HG03196 (cell line): ENCODE data around the gene PIK3C2A.
"Not testable (repeated sequence)": the region's sequence is repeated elsewhere in the genome, so short reads cannot be mapped to it uniquely, and the experiment has no call there.

Experiments used
- ATAC-seq: cut with Tn5 transposase; IDR thresholded peaks from one replicate; pipeline ENCODE4 v1.9.1; 2021; ENCODE audit not compliant: unreplicated experiment

The PIK3C2A gene, protein sequence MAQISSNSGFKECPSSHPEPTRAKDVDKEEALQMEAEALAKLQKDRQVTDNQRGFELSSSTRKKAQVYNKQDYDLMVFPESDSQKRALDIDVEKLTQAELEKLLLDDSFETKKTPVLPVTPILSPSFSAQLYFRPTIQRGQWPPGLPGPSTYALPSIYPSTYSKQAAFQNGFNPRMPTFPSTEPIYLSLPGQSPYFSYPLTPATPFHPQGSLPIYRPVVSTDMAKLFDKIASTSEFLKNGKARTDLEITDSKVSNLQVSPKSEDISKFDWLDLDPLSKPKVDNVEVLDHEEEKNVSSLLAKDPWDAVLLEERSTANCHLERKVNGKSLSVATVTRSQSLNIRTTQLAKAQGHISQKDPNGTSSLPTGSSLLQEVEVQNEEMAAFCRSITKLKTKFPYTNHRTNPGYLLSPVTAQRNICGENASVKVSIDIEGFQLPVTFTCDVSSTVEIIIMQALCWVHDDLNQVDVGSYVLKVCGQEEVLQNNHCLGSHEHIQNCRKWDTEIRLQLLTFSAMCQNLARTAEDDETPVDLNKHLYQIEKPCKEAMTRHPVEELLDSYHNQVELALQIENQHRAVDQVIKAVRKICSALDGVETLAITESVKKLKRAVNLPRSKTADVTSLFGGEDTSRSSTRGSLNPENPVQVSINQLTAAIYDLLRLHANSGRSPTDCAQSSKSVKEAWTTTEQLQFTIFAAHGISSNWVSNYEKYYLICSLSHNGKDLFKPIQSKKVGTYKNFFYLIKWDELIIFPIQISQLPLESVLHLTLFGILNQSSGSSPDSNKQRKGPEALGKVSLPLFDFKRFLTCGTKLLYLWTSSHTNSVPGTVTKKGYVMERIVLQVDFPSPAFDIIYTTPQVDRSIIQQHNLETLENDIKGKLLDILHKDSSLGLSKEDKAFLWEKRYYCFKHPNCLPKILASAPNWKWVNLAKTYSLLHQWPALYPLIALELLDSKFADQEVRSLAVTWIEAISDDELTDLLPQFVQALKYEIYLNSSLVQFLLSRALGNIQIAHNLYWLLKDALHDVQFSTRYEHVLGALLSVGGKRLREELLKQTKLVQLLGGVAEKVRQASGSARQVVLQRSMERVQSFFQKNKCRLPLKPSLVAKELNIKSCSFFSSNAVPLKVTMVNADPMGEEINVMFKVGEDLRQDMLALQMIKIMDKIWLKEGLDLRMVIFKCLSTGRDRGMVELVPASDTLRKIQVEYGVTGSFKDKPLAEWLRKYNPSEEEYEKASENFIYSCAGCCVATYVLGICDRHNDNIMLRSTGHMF (N-terminal part only)

DNA sequence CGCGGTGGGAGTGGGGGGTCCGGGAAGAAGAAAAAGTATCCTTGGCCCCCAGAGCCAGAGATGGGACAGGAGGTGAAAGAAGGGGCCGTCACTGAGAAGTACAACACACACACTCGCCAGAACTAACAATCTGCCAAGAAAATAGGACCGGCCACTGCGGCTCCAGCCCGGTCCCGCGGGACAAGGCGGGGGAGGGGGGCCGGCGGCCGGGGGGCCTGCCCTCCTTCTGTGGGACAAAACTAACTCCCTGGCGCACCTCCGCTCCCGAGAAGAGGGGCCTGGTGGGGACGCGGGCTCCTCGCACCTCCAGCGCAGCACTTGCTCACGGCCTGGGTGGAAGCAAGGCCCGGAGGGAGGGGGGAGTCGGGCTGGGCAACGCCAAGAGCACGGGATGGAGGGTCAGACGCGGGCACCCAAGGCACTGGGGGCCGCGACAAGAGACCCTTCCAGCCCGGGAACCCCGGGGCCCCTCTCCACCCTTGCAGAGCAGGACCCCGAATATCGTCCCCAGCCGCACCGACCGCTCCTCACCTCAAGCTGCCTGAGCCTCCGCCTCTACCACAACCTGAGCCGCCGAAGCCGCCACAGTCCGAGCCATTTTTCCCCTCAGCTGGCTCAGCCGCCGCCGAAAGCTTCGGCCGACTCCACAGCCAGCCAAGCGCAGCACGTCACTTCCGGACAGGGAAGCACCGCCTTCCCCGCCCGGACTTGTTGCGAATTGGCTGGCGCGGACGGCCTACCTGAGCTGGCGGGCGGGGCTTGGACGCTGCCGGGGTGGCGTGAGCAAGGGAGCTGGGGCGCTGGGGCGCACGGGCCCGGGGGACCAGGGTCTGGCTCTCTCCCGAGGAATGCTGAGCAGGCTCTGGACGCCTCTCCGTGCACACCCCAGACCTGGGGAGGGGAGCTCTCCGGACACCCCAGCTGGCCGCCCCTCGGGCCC is at the start of gene PIK3C2A:
PIK3C2A (minus strand) TSS at position 670 of the 940 bp plus-strand sequence. CDS start 38,245 bp downstream, outside the sequence.
- peak; percentile 97 for ATAC-seq

DNA sequence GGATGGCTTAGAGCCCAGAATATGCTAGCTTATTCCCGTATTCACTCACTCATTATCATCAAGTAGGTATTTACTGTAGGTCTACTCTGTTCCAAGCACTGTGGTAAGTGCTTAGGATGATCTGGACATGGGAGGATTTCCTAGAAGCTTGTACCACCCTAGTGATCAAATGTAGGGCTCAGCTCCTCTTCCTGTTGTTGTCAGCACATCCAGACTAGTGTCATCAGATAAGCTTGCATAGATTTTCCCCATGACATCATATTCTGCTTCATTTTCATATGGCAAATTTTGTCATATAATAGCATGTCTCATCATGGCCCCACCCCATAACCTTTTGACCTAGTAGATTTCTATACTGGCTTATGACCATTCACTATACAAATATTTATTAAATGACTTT is 49.4 kb upstream of the PIK3C2A start:
- ATAC-seq = no peak

DNA sequence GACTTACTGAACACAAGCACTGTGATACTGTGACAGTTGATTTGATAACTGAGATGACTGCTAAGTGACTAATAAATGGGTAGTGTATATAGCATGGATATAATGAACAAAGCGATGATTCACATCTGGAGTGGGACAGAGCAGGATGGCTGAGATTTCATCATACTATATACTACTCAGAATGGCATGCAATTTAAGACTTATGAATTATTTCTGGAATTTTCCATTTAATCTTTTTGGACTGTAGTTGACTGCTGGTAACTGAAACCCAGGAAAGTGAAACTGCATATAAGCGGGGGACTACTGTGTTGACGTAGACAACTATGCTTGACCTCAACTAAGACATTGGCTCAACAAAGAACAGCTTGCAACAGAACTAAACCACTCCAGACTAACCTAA is 48.7 kb upstream of the PIK3C2A start:
- ATAC-seq = no peak

DNA sequence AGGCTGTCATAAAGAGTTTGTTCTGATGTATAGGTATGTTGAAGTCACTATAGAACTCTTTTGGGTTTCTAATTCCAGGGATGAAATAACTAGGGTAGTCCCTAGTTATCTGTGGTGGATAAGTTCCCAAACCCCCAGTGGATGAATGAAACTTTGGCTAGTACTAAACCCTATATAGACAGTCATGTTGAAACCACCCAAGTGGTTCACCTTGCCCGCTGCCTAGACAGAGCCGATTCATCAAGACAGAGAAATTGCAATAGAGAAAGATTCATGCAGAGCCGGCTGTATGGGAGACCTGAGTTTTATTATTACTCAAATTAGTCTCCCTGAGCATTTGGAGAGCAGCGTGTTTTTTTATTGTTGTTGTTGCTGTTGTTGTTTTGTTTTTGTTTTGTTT is 44.9 kb upstream of the PIK3C2A start:
- ATAC-seq = no peak

DNA sequence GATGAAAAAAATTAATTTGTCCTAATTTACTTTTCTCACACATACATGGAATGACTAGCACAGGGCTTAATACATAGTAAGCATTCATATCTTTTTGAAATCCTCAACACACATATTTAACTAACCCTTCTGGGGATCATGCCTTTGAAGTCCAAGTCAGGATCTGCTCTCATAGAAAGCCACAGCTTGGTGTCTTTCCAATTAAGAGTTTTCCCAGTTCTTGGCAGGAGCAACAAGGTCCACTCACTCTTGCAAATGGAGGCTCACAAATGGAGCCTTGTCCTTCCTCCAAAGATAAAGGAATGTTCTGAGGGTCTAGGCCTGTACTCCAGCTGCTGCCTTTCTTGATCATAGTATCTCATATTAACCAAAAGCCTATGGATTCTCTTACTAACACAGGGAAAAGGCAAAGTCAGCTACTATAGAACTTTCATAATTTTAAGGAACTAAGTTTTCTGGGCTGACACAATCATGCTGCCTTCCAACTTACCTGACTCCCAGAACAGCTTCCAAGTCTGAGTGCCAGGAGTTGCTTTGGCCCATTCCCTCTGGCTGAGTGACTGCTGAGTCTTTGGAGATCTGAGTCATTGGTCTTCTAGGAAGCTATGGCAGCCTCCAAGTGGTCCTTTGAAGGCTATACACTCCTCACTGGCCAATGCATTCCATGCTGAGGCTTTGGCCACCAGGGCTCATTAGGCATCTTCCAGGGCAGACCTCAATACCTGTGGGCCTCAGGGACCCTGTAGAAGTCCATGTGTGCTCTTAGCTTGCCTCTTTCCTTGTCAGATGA is 43.0 kb upstream of the PIK3C2A start:
- ATAC-seq = no peak

DNA sequence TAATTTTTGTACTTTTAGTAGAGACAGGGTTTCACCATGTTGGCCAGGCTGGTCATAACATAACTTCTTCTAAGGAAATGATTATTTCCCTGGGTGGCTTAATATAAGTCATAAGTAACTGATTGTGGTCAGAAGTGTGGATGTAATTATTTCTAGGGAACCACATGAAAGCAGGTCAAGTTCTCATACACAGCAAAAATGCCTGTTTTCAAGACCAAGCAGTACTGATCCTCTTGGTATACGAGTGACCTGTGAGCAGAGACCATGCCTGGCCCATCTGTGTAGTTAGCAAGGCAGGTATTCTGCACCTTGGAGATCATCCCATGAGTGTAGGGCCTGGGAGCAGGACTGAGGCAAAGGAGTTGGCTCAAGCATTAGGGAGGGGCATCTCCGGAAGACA is 36.3 kb upstream of the PIK3C2A start:
- peak; percentile 77 for ATAC-seq

DNA sequence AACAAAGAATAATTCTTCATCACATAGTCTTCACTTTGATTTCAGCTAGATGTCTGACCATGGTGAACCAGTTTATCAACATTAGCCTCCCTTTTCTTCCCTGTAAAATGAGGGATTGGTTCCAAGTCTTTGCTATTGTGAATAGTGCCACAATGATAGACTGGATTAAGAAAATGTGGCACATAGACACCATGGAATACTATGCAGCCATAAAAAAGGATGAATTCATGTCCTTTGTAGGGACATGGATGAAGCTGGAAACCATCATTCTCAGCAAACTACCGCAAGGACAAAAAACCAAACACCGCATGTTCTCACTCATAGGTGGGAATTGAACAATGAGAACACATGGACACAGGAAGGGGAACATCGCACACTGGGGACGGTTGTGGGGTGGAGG is 35.2 kb upstream of the PIK3C2A start:
- not testable (repeated sequence) for ATAC-seq

DNA sequence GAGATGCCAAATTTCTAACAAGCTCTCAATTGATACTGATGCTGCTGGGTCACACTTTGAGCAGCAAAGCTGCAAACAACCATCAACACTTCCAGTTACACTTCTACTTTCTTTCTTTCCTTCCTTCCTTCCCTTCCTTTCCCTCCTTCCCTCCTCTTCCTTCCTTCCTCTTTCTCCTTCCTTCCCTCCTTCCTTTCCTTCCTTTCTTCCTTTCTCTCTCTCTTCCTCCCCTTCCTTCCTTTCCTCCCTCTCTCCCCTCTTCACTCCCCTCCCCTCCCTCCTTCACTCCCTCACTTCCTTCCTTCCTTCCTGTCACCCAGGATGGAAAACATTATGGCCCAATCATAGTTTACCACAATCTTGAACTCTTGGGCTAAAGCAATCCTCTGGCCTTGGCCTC is 33.0 kb upstream of the PIK3C2A start:
- no peak for ATAC-seq

DNA sequence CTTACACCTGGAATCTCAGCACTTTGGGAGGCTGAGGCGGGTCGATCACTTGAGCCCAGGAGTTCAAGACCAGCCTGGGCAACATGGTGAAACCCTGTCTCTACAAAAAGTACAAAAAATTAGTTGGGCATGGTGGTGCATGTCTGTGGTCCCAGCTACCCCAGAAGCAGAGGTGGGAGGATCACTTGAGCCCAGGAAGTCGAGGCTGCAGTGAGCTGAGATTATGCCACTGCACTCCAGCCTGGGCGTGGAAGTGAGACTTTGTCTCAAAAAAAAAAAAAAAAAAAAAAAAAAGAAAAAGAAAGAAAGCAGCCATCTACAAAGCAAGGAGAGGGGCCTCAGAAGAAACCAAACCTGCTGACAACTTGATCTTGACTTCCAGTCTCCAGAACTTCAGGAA is 32.1 kb upstream of the PIK3C2A start:
- ATAC-seq = not testable (repeated sequence)

DNA sequence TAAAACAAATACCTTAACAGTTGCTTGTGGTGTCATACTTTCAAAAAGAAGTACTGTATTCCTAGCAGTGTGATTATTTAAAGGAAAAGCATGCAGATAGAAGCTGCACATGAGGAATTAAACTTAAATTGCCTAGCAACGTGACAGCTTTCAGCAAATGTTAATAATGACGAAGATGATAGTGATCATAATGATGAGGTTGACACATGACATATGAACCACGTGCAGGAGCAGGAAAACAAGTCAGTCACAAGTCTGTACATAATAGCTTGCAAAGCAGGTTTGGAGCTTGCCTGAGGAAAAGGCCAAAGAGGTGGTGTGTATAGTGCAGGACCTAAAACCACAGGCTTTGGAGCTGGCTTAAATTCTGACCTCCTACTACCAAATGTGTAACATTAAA is 30.6 kb upstream of the PIK3C2A start:
- ATAC-seq = no peak

DNA sequence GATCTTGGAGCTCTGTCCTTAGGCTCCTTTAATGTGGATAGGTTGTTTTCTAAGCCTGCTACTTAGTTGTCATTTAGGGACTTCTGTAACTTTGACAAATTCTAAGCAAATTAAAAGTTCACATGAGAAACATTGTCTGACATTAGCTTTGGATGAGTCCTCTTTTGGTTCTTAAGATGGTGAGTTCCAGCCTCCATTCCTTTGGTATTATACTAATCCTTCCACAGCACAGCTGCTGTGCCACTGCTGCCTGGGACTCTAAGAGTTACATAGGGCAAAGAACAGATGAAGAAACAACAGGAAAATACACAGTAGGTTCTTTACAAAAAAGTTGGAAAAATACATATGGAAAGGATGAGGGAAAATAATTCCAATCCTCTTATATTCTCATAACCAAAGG is 25.3 kb upstream of the PIK3C2A start:
- no peak for ATAC-seq

DNA sequence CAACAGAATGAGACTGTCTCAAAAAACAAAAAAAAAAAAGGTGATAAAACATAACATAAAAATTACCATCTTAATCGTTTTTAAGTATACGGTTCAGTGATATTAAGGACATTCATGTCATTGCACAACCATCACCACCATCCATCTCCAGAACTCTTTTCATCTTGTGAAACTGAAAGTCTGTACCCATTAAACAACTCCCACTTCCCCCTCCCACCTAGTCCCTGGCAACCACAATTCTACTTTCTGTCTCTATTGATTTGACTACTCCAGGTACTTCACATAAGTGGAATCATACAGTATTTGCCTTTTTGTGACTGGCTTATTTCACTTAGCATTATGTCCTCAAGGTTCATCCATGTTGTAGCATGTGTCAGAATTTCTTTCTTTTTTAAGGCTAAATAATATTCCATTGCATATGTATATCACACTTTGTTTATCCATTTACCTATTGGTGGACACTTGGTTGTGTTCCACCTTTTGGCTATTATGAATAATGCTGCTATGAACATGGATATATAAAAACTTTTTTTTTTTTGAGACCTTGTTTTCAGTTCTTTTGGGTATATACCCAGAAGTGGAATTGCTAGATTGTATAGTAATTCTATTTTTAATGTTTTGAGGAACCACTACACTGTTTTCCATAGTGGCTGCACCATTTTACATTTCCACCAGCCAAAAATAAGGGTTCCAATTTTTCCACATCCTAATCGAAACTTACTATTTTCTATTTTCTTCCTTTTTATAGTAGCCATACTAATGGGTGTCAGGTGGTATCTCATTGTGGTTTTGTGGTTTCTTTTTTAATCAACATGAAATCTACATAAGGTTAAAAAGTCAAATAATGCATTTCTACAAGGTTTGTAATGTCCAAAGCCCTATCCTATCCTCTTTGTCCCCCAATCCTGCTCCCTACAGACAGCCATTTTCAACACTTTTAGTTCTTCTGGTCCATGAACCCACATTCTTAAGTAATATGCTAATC is 23.4 kb upstream of the PIK3C2A start:
- ATAC-seq = peak; percentile 93

DNA sequence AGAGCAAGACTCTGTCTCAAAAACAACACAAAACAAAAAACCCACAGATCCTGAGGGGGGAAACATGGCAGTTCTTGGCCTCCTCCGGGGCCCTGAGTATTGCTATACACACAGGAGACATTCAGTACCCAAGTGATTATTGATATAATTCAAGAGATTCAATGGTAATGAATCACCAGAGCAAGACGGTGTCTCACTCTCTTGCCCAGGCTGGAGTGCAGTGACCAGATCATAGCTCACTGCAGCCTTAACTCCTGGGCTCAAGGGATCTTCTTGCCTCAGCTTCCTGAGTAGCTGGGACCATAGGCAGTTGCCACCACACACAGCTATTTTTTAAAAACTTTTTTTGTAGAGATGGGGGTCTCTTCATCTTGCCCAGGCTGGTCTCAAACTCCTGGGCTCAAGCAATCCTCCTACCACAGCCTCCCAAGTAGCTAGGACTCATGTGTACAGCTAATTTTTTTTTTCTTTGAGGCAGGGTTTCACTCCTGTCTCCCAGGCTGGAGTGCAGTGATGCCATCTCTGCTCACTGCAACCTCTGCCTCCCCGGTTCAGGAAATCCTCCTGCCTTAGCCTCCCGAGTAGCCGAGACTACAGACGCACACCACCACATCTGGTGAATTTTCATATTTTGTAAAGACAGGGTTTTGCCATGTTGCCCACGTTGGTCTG is 21.8 kb upstream of the PIK3C2A start:
- ATAC-seq = no peak

DNA sequence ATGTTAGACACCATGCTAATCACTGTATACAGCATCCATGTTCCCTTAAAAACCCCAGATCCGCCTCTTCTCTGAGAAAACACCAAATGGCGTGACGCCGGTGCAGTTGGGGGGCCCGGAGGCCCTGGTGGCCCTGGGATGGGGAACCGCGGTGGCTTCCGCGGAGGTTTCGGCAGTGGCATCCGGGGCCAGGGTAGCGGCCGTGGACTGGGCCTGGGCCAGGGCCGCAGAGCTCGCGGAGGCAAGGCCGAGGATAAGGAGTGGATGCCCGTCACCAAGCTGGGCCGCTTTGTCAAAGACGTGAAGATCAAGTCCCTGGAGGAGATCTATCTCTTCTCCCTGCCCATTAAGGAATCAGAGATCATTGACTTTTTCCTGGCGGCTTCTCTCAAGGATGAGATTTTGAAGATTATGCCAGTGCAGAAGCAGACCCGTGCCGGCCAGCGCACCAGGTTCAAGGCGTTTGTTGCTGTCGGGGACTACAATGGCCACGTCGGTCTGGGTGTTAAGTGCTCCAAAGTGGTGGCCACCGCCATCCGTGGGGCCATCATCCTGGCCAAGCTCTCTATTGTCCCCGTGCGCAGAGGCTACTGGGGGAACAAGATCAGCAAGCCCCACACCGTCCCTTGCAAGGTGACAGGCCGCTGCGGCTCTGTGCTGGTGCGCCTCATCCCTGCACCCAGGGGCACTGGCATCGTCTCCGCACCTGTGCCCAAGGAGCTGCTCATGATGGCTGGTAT is 20.6 kb upstream of the PIK3C2A start:
- not testable (repeated sequence) for ATAC-seq

DNA sequence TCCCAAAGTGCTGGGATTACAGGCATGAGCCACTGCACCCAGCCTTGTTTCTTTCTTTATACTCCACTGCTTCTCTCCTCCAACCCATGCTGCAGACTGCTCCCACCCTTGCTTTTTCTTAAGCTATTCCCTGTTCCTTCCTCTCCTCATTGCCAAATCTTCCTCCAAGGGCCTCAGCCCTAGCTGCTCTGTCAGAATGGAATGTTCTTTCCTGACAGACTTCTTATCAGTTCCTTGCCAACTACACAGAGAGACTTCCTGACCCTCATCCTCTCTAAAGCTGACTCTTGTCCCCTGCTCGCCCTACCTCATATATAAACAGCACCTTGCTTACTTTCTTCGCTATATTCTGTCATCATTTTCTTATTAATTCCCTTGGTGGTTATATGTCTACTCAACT is 16.9 kb upstream of the PIK3C2A start:
- no peak for ATAC-seq

DNA sequence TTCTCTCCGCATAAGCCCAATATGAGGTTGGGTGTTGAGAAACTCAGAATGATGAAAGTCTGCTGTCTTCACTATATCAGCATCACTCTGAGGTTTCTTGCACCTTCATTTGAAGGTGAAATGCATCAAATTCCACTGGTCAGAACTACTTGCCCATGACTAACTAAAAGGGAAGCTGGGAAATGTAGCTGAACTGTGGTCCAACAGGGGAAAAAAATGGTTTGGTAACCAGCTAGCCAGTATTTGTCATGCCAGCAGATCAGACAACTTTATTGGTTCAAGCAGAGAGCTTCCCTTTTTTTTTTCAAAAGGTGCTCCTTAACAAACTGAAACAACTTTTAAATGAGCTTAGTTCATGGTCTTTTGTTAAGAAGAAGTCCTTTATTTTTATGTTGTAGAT is 14.2 kb upstream of the PIK3C2A start:
- ATAC-seq = no peak

DNA sequence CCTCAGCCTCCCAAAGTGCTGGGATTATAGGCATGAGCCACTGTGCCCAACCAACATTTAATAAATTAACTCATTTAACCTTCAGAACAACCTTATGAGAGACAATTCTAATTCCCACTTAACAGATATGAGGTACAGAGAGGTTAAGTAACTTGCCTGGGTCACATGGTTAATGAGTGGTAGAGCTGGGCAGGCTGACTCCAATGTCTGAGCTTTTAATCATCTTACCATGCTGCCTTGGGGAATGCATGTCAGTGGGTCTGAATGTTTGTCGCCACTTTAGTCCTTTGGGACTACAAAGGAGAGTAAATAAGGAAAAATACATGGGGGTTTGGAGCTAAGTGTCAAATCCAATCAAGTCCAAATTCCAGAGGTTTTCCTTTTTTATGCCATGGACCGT is 11.2 kb upstream of the PIK3C2A start:
- ATAC-seq = no peak
